Skeletal muscle tissue (tissue), 4 donors: Measurements from ENCODE around the gene KIAA1328. TPM values are rescaled to one million over a fixed set of nuclear protein-coding genes. Genes with fewer than 3 reads are reported as not detected.

Source experiments
- H3K27ac ChIP-seq: one replicate; pipeline ENCODE4 v1.7.0; 2013; ENCODE audit warnings: mild to moderate bottlenecking, low read depth, low read length, inconsistent platforms
- H3K27me3 ChIP-seq, 3 donors: one replicate each; pipeline ENCODE4 v1.7.0; 2013; ENCODE audit warnings: low read length in 3 of 3; ENCODE audit not compliant: control insufficient read depth in 3 of 3, insufficient read depth in 3 of 3
- H3K36me3 ChIP-seq, 3 donors: one replicate each; pipeline ENCODE4 v1.7.0; 2013; ENCODE audit warnings: low read length in 3 of 3; ENCODE audit not compliant: control insufficient read depth in 3 of 3, insufficient read depth in 3 of 3
- H3K4me1 ChIP-seq, 3 donors: one replicate each; pipeline ENCODE4 v1.7.0; 2013; ENCODE audit warnings: low read length in 3 of 3, mild to moderate bottlenecking in 3 of 3; ENCODE audit not compliant: control insufficient read depth in 3 of 3, insufficient read depth in 3 of 3
- H3K4me3 ChIP-seq, 3 donors: one replicate each; pipeline ENCODE4 v1.7.0; 2013; ENCODE audit warnings: low read length in 3 of 3
- H3K9ac ChIP-seq, 3 donors: one replicate each; pipeline ENCODE4 v1.7.0; 2013; ENCODE audit warnings: low read length in 3 of 3, mild to moderate bottlenecking in 3 of 3, moderate library complexity in 2 of 3, low read depth in 1 of 3
- H3K9me3 ChIP-seq, 3 donors: one replicate each; pipeline ENCODE4 v1.7.0; 2013; ENCODE audit warnings: low read length in 3 of 3; ENCODE audit not compliant: control insufficient read depth in 3 of 3
- total RNA-seq: library from RNA; depleted of rRNA; stranded (reverse); fragments of >200 nt; gene quantifications from one replicate; pipeline ENCODE4 v1.2.3, GENCODE V29; 2014
- donor health status: Osteomylitis.

KIAA1328 gene
- total RNA-seq, 1 donor from 2014 or later: 16.2 TPM

DNA sequence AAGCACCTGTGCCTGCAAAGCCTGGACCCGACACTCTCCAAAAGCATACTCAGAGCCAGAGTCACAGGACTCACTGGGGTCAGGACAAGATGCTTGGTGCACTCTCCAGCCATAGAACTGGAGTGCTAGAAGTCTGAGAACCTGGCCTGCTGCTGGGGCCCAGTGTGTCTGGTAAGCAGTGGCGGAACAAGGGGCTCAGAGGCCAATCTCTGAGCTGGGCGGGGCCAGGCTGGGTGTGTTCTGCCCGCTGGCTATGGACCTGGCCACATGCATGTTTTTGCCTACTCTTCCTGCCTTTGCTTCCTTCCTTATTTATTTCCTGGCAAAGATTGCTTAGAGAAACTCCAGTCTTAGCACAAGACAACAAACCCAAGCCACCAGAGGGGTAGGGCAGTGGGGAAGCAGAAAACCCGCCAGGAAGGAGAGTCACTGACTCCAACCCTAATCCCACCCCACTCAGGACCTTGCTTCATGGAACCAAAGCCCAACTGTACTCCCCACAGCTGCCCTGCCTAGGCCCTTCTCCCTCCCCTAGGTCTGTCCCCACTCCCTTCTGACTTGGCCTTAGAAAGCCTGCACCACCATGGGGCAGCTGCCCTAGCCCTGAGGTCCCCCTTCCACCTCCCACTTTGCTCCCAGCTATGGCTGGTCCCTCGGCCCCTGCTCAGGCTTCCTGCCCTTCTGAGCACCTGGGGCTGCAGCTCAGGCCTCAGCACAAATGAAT is 421.1 kb downstream of the KIAA1328 start:
- H3K27me3 ChIP-seq: peaks cover 33 to 41% (median 41%) of the 10 kb centered on the region in 3 donors
- H3K36me3 ChIP-seq: no peaks in the 10 kb centered on the region
- no peaks in the 10 kb centered on the region for H3K9me3 ChIP-seq
- H3K9ac ChIP-seq: no peak overlapping the region
- H3K27ac ChIP-seq: no peak overlapping the region
- H3K4me1 ChIP-seq: peaks cover 0 to 3% (median 3%) of the 10 kb centered on the region in 3 donors
- H3K4me3 ChIP-seq: no peak overlapping the region

DNA sequence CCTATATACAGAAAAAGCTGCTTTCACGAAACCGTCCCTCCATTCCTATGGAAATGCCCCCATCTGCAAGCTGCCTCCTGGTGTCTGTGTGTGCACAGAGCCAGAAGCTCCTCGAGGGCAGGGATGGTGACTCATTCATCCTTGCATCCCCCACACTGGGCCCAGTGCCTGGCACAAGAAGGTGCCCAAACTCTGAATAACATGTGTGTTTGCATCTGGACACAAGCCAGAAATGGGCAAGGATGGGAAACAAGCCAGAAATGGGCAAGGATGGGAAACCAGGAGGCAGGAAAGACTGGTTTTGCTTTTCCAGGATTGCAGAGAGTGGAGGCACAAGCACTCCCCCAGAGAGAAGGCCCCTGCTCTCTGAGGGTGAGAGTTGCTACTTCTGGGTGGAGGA is 422.8 kb downstream of the KIAA1328 start:
- Histone ChIP-seq H3K27me3 (peaks cover 40 to 53% (median 46%) of the 10 kb centered on the region in 3 donors), H3K9ac (no peak overlapping the region), H3K9me3 (no peaks in the 10 kb centered on the region), H3K4me3 (no peak overlapping the region), H3K4me1 (peaks cover 0 to 3% (median 3%) of the 10 kb centered on the region in 3 donors), H3K36me3 (no peaks in the 10 kb centered on the region), H3K27ac (no peak overlapping the region)

- H3K4me1 ChIP-seq: peaks cover 0 to 3% (median 3%) of the 10 kb centered on the region in 3 donors
- peaks cover 44 to 59% (median 47%) of the 10 kb centered on the region in 3 donors for H3K27me3 ChIP-seq
- no peak overlapping the region for H3K27ac ChIP-seq
- no peaks in the 10 kb centered on the region for H3K36me3 ChIP-seq
- no peaks in the 10 kb centered on the region for H3K9me3 ChIP-seq
- no peak overlapping the region for H3K4me3 ChIP-seq
- H3K9ac ChIP-seq: no peak overlapping the region
Observed at GRCh38 chr18:37252342-37252741, 423.4 kb downstream of the KIAA1328 start.

DNA sequence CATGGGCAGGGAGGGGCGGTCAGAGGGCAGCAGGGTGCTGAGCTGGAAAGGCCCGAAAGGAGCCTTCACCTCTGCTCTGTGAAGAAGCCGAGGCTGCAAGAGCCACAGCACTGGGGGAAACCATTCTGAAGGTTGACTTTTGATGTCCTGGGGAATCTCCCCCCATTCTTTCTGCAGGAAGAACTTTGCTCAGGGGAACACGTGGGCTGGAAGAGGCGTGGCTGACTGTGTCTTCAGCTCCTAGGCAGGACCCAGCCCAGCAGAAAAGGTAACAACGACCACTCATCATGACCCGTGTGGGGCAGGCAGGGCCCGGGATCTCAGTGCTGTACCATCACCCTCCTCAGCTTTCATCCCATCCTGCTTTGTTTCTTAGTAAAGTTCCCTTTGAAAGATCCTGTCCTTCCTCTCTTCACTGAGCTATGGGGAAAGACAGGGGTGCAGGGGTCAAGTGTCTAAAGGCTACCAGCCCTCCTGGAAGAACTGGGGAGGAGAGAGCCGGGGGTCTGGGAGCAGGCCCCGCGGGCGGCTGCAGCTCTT is 424.0 kb downstream of the KIAA1328 start:
- Histone ChIP-seq H3K9me3 (no peaks in the 10 kb centered on the region), H3K4me3 (no peak overlapping the region), H3K4me1 (peaks cover 0 to 3% (median 3%) of the 10 kb centered on the region in 3 donors), H3K27me3 (peaks cover 47 to 63% (median 49%) of the 10 kb centered on the region in 3 donors), H3K36me3 (no peaks in the 10 kb centered on the region), H3K9ac (no peak overlapping the region), H3K27ac (no peak overlapping the region)

DNA sequence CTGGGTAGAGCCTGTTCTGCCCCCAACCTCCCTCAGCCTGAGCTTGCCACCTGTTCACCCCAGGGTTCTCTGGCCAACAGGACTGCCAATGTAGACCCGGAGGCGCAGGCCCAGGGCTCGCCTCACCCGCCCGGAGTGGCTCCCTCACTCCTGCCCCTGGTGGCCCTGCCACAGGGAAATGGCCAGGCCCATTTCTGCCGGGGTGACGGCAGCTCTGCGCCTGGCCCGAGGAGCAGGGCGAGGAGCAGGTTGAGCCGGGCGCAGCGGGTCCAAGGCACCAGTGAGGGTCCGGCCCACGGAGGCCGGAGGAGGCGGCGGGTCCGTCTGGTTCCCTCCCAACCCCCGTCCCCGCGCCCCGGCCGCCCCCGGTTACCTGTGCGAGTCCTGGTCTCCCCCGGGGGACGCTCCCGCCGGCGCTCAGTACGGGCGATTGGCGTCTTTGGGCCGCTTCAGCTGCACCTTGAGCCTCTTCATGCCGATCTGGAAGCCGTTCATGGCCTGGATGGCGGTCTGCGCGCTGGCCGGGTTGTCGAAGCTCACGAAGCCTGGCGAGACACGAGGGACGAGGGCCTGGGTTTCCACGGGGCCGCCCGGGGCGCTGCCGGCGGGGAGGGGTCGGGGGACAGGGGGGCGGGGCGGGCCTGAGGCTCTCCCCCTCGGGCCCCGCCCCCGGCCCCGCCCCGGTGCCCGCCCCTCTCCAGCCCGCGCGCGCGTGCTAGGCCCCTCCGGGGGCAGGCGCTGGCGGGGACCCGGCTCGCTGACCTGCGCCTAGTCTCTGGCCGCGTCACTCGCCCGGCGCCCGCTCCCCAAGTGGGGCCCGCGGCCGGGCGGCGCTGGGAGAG is 424.7 kb downstream of the KIAA1328 start:
- Histone ChIP-seq H3K27ac (no peak overlapping the region), H3K4me1 (peaks cover 0 to 3% (median 3%) of the 10 kb centered on the region in 3 donors), H3K9ac (no peak overlapping the region), H3K9me3 (no peaks in the 10 kb centered on the region), H3K27me3 (peaks cover 50 to 68% (median 55%) of the 10 kb centered on the region in 3 donors), H3K4me3 (no peak overlapping the region), H3K36me3 (no peaks in the 10 kb centered on the region)

- H3K9me3 ChIP-seq: no peaks in the 10 kb centered on the region
- H3K4me3 ChIP-seq: peak overlapping the region in 2 of 3 donors; percentile 35 to 48
- no peak overlapping the region for H3K27ac ChIP-seq
- H3K36me3 ChIP-seq: no peaks in the 10 kb centered on the region
- H3K27me3 ChIP-seq: peaks cover 52 to 71% (median 54%) of the 10 kb centered on the region in 3 donors
- H3K9ac ChIP-seq: no peak overlapping the region
- H3K4me1 ChIP-seq: peaks cover 0 to 3% (median 3%) of the 10 kb centered on the region in 3 donors
Observed at GRCh38 chr18:37254236-37254754, 425.4 kb downstream of the KIAA1328 start.

DNA sequence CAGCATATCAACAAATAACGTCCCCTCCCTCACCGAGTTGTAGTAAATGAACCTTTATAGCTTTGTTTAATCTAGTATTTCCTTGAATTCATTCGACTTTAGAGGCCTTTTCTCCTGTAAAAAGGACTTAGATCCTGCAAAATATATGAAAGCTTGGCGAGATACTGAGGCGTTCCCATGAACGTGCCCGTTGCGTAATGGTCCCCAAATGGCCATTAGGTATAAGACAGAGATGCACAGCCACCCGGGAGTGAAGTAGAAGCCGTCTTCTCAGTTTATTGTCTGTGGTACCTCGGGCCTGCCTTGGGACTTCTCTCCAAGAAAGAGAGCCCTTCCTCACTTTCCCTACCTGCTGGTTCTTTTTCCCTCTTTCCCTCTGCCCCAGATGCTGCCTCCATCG is 426.0 kb downstream of the KIAA1328 start:
- peaks cover 0 to 3% (median 3%) of the 10 kb centered on the region in 3 donors for H3K4me1 ChIP-seq
- no peaks in the 10 kb centered on the region for H3K36me3 ChIP-seq

DNA sequence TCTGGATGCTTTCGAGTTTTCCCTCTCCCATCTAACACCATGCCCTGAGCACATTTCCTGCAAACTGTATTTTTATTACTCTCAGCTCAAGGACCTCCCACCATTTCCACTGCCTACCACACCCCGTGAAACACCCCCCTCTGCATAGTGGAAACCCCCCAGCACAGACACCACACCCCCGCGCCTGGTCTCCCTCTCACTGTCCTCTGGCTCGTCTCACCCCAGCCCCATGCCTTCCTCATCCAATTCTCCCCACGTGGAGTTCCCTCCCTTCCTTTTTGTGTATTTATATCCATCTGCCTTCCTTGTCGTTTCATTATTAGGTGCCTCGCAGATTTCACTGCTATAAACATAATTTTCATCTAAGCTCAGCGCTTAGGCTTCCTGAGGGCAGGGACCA is 429.2 kb downstream of the KIAA1328 start:
- H3K4me1 ChIP-seq: peaks cover 0 to 3% (median 3%) of the 10 kb centered on the region in 3 donors
- H3K4me3 ChIP-seq: no peak overlapping the region
- H3K36me3 ChIP-seq: no peaks in the 10 kb centered on the region
- no peak overlapping the region for H3K9ac ChIP-seq
- H3K27ac ChIP-seq: no peak overlapping the region
- H3K27me3 ChIP-seq: peaks cover 43 to 69% (median 64%) of the 10 kb centered on the region in 3 donors
- no peaks in the 10 kb centered on the region for H3K9me3 ChIP-seq

More for the DNA sequence above, 426.0 kb downstream of the KIAA1328 start:
- Histone ChIP-seq H3K27ac (no peak overlapping the region), H3K9ac (no peak overlapping the region), H3K9me3 (no peaks in the 10 kb centered on the region), H3K4me3 (no peak overlapping the region), H3K27me3 (peaks cover 51 to 71% (median 56%) of the 10 kb centered on the region in 3 donors)

DNA sequence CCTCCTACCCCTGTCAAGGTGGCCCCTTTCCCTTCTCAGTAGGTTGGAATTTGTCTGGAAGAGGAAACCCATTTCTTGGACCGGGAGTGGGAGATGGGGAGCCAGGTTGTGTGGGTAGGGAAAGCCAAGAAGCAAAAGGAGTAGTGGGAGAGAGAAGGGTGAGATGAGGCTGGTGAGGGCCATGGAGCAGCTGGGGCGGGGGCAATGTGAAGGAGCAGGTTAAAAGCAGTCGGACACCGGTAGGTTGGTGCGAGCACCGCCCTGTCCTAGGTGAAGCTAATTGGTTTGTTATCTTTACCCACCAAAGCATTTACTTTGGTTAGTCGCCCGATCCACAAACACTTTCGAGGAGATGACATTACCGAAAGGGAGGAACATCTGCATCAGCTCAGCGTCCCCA is 429.9 kb downstream of the KIAA1328 start:
- H3K4me1 ChIP-seq: peaks cover 0 to 3% (median 3%) of the 10 kb centered on the region in 3 donors
- no peaks in the 10 kb centered on the region for H3K9me3 ChIP-seq
- peaks cover 48 to 72% (median 58%) of the 10 kb centered on the region in 3 donors for H3K27me3 ChIP-seq
- H3K9ac ChIP-seq: no peak overlapping the region
- H3K36me3 ChIP-seq: no peaks in the 10 kb centered on the region
- H3K4me3 ChIP-seq: no peak overlapping the region
- no peak overlapping the region for H3K27ac ChIP-seq
